Esophagus squamous epithelium (tissue), 5 donors: ENCODE measurements around the gene ANAPC16. TPM values are rescaled to one million over a fixed set of nuclear protein-coding genes. Genes with fewer than 3 reads are reported as not detected.

Source experiments
- DNase-seq: peaks from one replicate; lab custom pipeline; 2025; lab: John Stamatoyannopoulos, UW
- H3K27ac ChIP-seq, 4 donors: fragments of 200-600 bp; sonication (generic); one replicate each; pipeline ENCODE4 v1.5.1; 2016 to 2019; ENCODE audit warnings: mild to moderate bottlenecking in 1 of 4
- H3K27me3 ChIP-seq, 4 donors: fragments of 200-600 bp; sonication (generic); 1 replicate in 3 of 4; 2 replicates in 1 of 4; pipeline versions ENCODE4 v1.5.1 to v1.6.0; 2017 to 2021; ENCODE audit warnings: antibody characterized with exemption in 1 of 4
- H3K36me3 ChIP-seq, 3 donors: fragments of 200-600 bp; sonication (generic); one replicate each; pipeline ENCODE4 v1.5.1; 2016 to 2019
- H3K4me1 ChIP-seq, 3 donors: fragments of 200-600 bp; sonication (generic); one replicate each; pipeline ENCODE4 v1.5.1; 2017 to 2019
- H3K4me3 ChIP-seq, 4 donors: fragments of 200-600 bp; sonication (generic); 1 replicate in 3 of 4; 2 replicates in 1 of 4; pipeline ENCODE4 v1.5.1; 2016 to 2019; ENCODE audit warnings: mild to moderate bottlenecking in 2 of 4, moderate library complexity in 1 of 4
- H3K9me3 ChIP-seq, 3 donors: fragments of 200-600 bp; sonication (generic); one replicate each; pipeline ENCODE4 v1.5.1; 2016 to 2019
- POLR2A ChIP-seq, 4 donors: fragments of 450-650 bp; IDR thresholded peaks; one replicate each; pipeline ENCODE4 v1.6.1; 2017; ENCODE audit warnings: antibody characterized with exemption in 4 of 4, mild to moderate bottlenecking in 4 of 4, moderate library complexity in 3 of 4
- WGBS, 2 donors: methylation state at CpG; one replicate each; pipeline ENCODE4 v1.1.5; 2018; 5-methylcytosine and 5-hydroxymethylcytosine counted together
- intact Hi-C: fragments of 100-400 bp; cut with DNase I; formaldehyde crosslinking; loops from one replicate; pipeline ENCODE4 v1.15.0; 2022
- total RNA-seq, 4 donors: library from RNA; depleted of rRNA; stranded (reverse); fragments of >200 nt; gene quantifications; one replicate each; pipeline ENCODE4 v1.1.0, GENCODE V29; 2016
- TF ChIP-seq, protein P1 (sequence below), 6 experiments: fragments of 450-650 bp in 4 of 6; fragments of 200-600 bp in 2 of 6; sonication (generic) in 2 of 6; IDR thresholded peaks; one replicate each; pipeline ENCODE4 v1.5.1; 2016 to 2019; ENCODE audit warnings: antibody characterized with exemption in 6 of 6, mild to moderate bottlenecking in 4 of 6, moderate library complexity in 4 of 6
- donor health status: DM: yes; HTN: yes; CAD: no.

ANAPC16 gene
- total RNA-seq, 4 donors from 2014 or later, result 34.2 to 104 (median 58.1) TPM

DNA sequence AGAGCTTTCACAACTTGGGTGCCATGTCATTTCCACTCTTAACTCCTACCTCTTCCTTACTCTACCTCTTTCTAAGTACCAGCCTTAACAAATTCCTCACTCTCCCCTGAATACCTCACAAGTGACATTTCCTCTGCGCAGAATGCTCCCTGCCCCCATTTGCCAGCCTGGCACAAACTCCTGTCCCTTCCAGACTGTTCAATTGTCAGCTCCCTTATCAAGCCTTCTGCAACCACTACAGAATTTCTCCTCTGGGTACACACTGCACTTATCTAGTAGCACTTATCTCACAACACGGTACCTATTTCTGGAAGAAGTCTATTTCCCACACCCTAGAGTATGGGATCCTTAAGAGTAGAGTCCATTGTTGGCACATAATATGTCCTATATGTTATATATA is 39.1 kb upstream of the ANAPC16 start:
- Histone ChIP-seq H3K27ac (no peak overlapping the region), H3K27me3 (no peaks in the 10 kb centered on the region), H3K9me3 (no peaks in the 10 kb centered on the region), H3K4me3 (no peak overlapping the region), H3K4me1 (peaks cover 0 to 31% (median 7%) of the 10 kb centered on the region in 3 donors), H3K36me3 (peaks cover 0 to 35% (median 0%) of the 10 kb centered on the region in 3 donors)
- TF ChIP-seq, protein P1, sequence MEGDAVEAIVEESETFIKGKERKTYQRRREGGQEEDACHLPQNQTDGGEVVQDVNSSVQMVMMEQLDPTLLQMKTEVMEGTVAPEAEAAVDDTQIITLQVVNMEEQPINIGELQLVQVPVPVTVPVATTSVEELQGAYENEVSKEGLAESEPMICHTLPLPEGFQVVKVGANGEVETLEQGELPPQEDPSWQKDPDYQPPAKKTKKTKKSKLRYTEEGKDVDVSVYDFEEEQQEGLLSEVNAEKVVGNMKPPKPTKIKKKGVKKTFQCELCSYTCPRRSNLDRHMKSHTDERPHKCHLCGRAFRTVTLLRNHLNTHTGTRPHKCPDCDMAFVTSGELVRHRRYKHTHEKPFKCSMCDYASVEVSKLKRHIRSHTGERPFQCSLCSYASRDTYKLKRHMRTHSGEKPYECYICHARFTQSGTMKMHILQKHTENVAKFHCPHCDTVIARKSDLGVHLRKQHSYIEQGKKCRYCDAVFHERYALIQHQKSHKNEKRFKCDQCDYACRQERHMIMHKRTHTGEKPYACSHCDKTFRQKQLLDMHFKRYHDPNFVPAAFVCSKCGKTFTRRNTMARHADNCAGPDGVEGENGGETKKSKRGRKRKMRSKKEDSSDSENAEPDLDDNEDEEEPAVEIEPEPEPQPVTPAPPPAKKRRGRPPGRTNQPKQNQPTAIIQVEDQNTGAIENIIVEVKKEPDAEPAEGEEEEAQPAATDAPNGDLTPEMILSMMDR (IDR thresholded peaks at IDR 0.05), result no peak
- no peak for TF ChIP-seq POLR2A (IDR thresholded peaks at IDR 0.05)
- 93 to 97% methylated on average over 2 of the region's 2 CpGs for WGBS, 2 donors
- no peak for DNase-seq
- intact Hi-C loops, result no loop called here

DNA sequence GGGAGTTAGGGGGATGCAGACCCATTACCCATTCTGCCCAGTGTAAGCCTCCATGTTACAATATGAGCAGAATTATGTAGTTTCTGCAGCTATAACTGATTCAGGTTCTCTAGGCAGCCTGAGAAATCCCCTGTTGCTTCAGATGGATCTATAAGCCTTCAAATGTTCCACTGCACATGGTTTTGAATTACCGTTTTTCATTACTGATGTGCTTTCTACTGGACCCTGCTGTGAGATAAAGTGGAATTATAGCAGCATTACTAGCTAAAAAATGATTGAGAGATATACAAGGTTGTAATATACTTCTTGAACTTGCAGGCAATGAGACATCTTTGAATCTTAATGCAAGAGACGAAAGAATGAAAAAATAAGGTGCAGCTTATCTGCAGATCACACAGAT is 38.4 kb upstream of the ANAPC16 start:
- Histone ChIP-seq H3K4me1 (peaks cover 0 to 31% (median 7%) of the 10 kb centered on the region in 3 donors), H3K27me3 (no peaks in the 10 kb centered on the region), H3K4me3 (no peak overlapping the region), H3K27ac (no peak overlapping the region), H3K9me3 (no peaks in the 10 kb centered on the region), H3K36me3 (peaks cover 0 to 42% (median 0%) of the 10 kb centered on the region in 3 donors)
- no peak for DNase-seq
- WGBS, 2 donors, result 94 to 97% methylated on average over 2 of the region's 2 CpGs
- intact Hi-C loops, result no loop called here
- no peak for TF ChIP-seq POLR2A (IDR thresholded peaks at IDR 0.05)
- TF ChIP-seq, protein P1 (IDR thresholded peaks at IDR 0.05), result no peak

DNA sequence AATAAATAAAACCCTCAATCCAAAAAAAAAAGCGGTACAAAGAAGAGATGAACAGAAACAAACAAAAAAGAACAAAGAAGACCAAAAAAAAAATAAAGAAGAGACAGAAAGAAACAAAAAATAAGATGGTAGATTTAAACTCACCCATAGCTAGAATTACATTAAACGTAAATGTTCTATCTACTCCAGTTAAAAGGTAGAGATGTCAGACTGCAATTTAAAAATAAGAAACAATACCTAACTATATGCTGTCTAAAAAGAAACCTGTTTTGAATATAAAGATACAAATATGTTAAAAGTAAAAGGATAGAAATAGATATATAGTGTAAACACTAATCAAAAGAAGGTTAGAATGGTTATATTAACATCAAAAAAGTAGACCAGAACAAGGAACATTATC is 31.7 kb upstream of the ANAPC16 start:
- peaks cover 0 to 54% (median 0%) of the 10 kb centered on the region in 3 donors for H3K36me3 ChIP-seq
- H3K27ac ChIP-seq, result no peak overlapping the region
- no peak for DNase-seq
- H3K27me3 ChIP-seq, result no peaks in the 10 kb centered on the region
- H3K4me1 ChIP-seq, result peaks cover 0 to 9% (median 6%) of the 10 kb centered on the region in 3 donors
- no peaks in the 10 kb centered on the region for H3K9me3 ChIP-seq
- WGBS, 2 donors, result 100% methylated on average over 2 of the region's 2 CpGs
- no peak overlapping the region for H3K4me3 ChIP-seq
- no peak for TF ChIP-seq POLR2A (IDR thresholded peaks at IDR 0.05)
- TF ChIP-seq, protein P1 (IDR thresholded peaks at IDR 0.05), result no peak
- intact Hi-C loops, result no loop called here

DNA sequence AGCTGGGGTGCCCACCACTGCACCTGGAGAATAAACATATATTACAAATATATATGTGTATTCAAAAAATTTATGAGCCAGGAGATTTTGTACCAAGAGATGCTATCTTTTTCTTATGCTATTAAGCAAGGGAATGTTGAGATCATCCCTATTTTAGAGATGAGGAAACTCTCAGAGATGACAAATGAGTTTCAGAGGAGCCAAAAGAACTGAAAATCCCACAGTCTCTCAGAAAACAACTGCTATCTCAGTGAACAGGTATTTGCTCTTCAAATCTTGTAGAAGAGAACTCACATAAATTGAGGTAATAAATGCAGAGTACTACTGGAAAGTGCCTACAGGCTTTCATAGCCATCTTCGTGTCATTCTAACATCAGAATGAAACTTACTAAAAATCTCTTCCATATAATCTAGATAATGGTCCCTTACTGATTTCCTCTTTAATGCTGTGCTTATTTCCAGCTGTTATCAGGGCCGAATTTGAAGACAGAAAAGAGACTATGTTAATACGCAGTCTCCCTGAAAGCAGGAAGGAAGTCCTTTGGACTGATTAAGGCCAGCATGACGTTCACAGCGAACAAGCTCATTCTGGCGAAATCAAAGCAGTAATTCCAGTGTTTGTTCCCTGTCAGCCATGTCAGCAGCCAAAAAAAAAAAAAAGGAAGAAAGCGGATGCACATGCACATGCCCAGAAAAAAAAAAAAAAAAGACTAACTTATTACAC is 29.4 kb upstream of the ANAPC16 start:
- intact Hi-C loops, result no loop called here
- no peaks in the 10 kb centered on the region for H3K27me3 ChIP-seq
- DNase-seq, result no peak
- H3K27ac ChIP-seq, result peak overlapping the region; percentile 57 to 82 (median 78)
- TF ChIP-seq, protein P1 (IDR thresholded peaks at IDR 0.05), result no peak
- no peak for TF ChIP-seq POLR2A (IDR thresholded peaks at IDR 0.05)
- 59 to 70% methylated on average over 7 of the region's 7 CpGs for WGBS, 2 donors
- H3K9me3 ChIP-seq, result no peaks in the 10 kb centered on the region
- H3K4me3 ChIP-seq, result peak overlapping the region in 2 of 4 donors; percentile 3 to 31
- peaks cover 0 to 61% (median 0%) of the 10 kb centered on the region in 3 donors for H3K36me3 ChIP-seq
- H3K4me1 ChIP-seq, result peaks cover 0 to 9% (median 6%) of the 10 kb centered on the region in 3 donors

DNA sequence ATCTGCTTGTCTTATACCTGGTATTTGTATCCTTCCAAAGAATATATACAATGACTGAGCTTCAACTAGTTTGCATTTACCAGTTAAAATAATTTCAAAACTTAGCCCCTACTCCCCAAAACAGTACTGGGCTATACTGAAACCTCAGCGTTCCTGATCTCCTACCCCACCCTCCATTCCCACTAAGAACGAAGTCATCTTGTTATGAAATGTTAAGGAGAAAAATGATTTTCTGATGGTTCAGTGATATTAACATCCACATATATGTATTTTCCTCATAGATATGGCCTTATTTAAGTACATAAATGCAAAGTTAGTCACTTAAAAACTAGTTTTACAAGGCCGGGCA is 28.9 kb upstream of the ANAPC16 start:
- WGBS, 2 donors, result 64 to 66% methylated on average over 3 of the region's 3 CpGs
- peak overlapping the region; percentile 29 to 89 (median 78) for H3K27ac ChIP-seq
- H3K4me1 ChIP-seq, result peaks cover 0 to 9% (median 6%) of the 10 kb centered on the region in 3 donors
- H3K9me3 ChIP-seq, result no peaks in the 10 kb centered on the region
- DNase-seq, result no peak
- H3K4me3 ChIP-seq, result peak overlapping the region in 1 of 4 donors; percentile 3
- intact Hi-C loops, result no loop called here
- TF ChIP-seq, protein P1 (IDR thresholded peaks at IDR 0.05), result no peak
- no peak for TF ChIP-seq POLR2A (IDR thresholded peaks at IDR 0.05)
- H3K36me3 ChIP-seq, result peaks cover 0 to 59% (median 0%) of the 10 kb centered on the region in 3 donors
- H3K27me3 ChIP-seq, result no peaks in the 10 kb centered on the region
